ENCODE results near the gene SLX4IP. TPM values are rescaled to one million over a fixed set of nuclear protein-coding genes. Genes with fewer than 3 reads are reported as not detected.

Gene SLX4IP
- total RNA-seq, 1 donor from 2014 or later: 2.6 TPM

- TF ChIP-seq, protein P1, sequence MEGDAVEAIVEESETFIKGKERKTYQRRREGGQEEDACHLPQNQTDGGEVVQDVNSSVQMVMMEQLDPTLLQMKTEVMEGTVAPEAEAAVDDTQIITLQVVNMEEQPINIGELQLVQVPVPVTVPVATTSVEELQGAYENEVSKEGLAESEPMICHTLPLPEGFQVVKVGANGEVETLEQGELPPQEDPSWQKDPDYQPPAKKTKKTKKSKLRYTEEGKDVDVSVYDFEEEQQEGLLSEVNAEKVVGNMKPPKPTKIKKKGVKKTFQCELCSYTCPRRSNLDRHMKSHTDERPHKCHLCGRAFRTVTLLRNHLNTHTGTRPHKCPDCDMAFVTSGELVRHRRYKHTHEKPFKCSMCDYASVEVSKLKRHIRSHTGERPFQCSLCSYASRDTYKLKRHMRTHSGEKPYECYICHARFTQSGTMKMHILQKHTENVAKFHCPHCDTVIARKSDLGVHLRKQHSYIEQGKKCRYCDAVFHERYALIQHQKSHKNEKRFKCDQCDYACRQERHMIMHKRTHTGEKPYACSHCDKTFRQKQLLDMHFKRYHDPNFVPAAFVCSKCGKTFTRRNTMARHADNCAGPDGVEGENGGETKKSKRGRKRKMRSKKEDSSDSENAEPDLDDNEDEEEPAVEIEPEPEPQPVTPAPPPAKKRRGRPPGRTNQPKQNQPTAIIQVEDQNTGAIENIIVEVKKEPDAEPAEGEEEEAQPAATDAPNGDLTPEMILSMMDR (conservative IDR thresholded peaks at IDR 0.05; ENCODE audit: low read depth, low read length): no peak
- no peak for DNase-seq (ENCODE audit: low read depth)
- H3K4me3 ChIP-seq (ENCODE audit: low read depth, low read length): no peak overlapping the region
These were observed 78.9 kb downstream of the SLX4IP start for GRCh38 chr20:10513931-10514575.

- no peak for DNase-seq (ENCODE audit: low read depth)
- TF ChIP-seq, protein P1 (conservative IDR thresholded peaks at IDR 0.05; ENCODE audit: low read depth, low read length): no peak
- H3K4me3 ChIP-seq (ENCODE audit: low read depth, low read length): no peak overlapping the region
These were observed 81.4 kb downstream of the SLX4IP start for GRCh38 chr20:10516529-10516928.

DNA sequence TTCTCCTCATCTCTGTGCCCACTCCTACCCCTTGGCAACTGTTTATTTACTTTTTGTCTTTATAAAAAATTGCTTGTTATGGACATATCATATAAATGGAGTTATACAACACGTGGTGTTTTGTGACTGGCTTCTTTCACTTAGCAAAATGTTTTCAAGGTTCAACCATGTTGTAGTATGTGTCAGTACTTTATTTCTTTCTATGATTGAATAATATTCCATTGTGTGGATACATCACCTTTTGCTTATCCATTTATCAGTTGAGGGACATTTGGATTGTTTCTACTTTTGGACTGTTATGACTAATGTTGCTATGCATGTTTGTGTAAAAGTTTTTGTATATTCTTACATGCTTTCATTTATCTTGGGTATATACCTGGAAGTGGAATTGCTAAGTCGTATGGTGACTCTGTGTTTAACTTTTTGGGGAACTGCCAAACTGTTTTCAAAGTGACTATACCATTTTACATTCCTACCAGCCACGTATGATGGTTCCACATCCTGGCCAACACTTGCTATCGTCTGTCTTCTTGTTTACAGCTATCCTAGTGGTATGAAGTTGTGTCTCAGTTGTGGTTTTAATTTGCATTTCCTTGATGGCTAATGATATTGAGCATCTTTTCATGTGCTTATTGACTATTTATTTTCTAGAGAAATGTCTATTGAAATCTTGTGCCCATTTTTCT, 84.4 kb downstream of the SLX4IP start:
- TF ChIP-seq, protein P1 (conservative IDR thresholded peaks at IDR 0.05; ENCODE audit: low read depth, low read length): no peak
- DNase-seq (ENCODE audit: low read depth): no peak
- no peak overlapping the region for H3K4me3 ChIP-seq (ENCODE audit: low read depth, low read length)

DNA sequence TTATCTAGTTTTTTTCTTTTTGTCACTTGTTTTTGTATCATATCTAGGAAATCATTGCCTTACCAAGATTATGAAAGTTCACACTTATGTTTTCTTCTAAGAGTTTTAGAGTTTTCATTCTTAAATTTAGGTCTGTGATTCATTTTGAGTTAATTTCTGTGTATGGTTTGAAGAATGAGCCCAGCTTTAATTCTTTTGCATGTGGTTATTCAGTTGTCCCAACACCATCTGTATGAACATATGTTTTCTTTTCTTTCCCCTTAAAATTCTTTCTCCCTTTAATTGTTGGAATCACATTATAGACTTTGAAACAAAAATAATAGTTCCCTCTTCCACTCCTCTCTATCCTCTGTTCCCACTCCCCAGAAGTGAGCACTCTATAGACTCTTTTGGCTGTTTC, 85.4 kb downstream of the SLX4IP start:
- no peak for DNase-seq (ENCODE audit: low read depth)
- H3K4me3 ChIP-seq (ENCODE audit: low read depth, low read length): no peak overlapping the region
- TF ChIP-seq, protein P1 (conservative IDR thresholded peaks at IDR 0.05; ENCODE audit: low read depth, low read length): no peak

DNA sequence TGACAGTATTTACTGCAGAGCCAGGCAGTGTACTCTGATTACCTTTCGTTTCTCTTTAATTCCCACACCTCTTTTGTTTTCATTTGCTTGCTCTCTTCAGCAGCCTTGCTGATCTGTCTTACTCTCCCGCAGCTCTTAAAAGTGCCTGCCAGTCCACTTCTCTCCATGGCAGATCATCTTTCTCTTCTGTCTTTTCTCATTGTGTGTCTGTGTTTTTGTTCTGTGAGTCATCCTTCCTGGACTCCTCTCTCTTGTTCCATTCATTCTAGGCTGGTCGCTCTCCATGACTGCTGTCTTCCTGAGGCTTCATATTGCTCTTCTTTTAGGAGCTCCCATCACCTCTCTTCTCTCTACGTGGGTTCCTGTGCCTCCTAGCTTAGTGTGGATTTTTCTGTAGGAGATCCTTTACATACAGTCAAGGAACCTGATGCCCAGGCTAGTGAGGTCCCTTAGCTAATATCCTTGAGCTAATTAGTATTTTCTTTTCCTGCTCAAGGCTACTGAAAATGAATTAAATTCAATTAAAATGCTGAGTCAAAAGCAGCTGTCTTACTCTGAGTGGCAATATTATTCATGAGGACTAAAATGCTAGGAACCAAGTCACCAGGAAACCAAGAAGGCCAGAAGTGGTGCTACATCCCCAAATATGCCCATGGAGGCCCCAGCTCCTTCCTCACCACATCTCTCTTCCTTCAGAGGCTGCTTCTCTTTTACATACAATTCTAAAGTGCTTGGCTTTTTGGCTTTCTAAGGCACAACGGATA, 86.1 kb downstream of the SLX4IP start:
- DNase-seq (ENCODE audit: low read depth): peak; percentile 45
- no peak overlapping the region for H3K4me3 ChIP-seq (ENCODE audit: low read depth, low read length)
- TF ChIP-seq, protein P1 (conservative IDR thresholded peaks at IDR 0.05; ENCODE audit: low read depth, low read length): no peak

GRCh38 chr20:10521836-10522235, 86.7 kb downstream of the SLX4IP start:
- DNase-seq (ENCODE audit: low read depth): no peak
- H3K4me3 ChIP-seq (ENCODE audit: low read depth, low read length): no peak overlapping the region
- TF ChIP-seq, protein P1 (conservative IDR thresholded peaks at IDR 0.05; ENCODE audit: low read depth, low read length): no peak
